Left colon (tissue), 2 donors: ENCODE measurements around the gene SSBP4. TPM values are rescaled to one million over a fixed set of nuclear protein-coding genes. Genes with fewer than 3 reads are reported as not detected.

Experiments
- ATAC-seq: fragments of 200-7000 bp; cut with Tn5 transposase; one replicate; pipeline ENCODE4 v1.9.1; 2020; ENCODE audit warnings: mild to moderate bottlenecking, moderate library complexity
- DNase-seq, 2 donors: peaks; one replicate each; pipeline ENCODE4 v3.0.0-alpha.2; 2020
- intact Hi-C, 2 donors: fragments of 100-400 bp; cut with DNase I in 1 of 2; cut with micrococcal nuclease in 1 of 2; formaldehyde crosslinking; loops; one replicate each; pipeline versions ENCODE4 v1.11.2 to v1.14.0; 2022; cut with DNase I, micrococcal nuclease
- total RNA-seq, 2 donors: library from RNA; stranded (reverse); fragmentation: NEBNext Ultra II Directional; extraction: Animal tissue kit (Norgen Biotek cat#: 25700); gene quantifications; one replicate each; pipeline ENCODE4 v1.2.1, GENCODE V29; 2021
- donor health status: DM: no; HTN: no; CAD: no.
- donor health status: DM: yes; HTN: yes; CAD: no.

SSBP4 gene
- total RNA-seq, 2 donors from 2014 or later, result 37.4 to 50.7 TPM

DNA sequence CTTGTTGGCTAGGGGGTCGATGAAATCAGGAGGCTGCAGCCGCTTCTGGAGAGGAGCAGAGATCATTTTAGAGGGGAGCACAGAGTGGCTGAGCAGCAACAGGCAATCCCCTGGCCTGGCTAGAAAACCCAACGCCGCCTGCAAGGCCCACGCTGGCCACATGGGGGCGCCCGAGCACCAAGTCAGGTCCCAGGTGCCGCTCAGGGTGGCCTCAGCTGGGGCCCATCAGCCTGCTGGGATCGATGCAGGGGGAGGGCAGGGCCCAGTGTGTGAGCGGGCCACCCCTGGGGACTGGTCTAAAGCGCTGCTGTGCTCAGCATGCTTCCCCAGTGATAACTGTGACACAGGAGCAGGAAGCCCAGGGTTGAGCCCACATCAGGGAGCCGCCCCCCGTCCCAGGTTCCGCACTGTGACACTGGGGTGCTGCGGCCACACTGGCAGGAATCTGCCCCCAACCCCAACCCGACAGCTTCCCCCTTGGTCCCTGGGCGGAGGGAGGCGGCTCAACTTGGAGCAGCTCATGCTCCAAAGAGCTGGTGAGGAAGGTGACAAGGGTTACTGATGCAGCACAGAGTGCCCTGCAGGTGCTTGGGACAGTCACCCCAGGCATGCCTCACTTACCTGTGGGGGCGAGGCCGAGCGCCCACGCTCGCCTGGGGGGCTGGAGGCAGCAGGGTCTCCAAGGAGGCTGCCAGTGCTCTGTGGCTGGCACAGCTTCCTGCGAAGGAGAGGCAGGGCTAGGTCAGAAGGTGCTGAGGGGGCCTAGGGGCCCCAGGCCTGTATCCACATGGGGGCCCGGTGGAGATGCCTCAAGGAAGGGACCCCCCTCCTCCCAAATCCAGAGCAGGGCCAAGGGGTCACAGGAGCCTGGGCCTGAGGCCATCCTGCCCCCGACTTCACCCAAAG, 32.0 kb downstream of the SSBP4 start:
- peak in 1 of 2 donors; percentile 90 for DNase-seq
- peak; percentile 80 for ATAC-seq
- intact Hi-C loops, result no loop called here

DNA sequence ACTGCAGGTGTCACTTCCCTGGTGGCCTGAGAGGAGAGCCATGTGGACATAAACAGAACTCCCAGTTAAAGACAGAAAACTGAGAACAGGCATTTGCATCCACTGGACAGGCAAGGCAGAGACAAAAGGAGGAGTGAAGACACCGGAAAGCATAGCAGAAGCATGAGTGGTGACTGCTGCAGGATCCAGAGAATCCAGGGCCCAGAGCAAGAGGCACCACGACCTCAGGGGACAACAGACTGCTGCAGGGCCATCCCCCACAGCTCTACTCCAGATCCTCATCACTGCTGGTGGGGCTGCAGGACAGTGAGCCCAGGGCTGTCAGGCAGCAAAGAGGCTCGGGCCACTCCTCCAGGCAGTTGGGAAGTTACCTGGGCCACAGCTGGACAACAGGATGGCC, 33.2 kb downstream of the SSBP4 start:
- no peak for DNase-seq
- intact Hi-C loops, result no loop called here
- no peak for ATAC-seq

- ATAC-seq (no peak), DNase-seq (no peak)
- intact Hi-C loops, result no loop called here
Measured at GRCh38 chr19:18453269-18454024, 34.2 kb downstream of the SSBP4 start.

- DNase-seq, result no peak
- no peak for ATAC-seq
- intact Hi-C loops, result no loop called here
Measured at GRCh38 chr19:18456279-18456678, 37.1 kb downstream of the SSBP4 start.

- DNase-seq (no peak), ATAC-seq (no peak)
- intact Hi-C loops, result no loop called here
Measured at GRCh38 chr19:18456974-18457373, 37.8 kb downstream of the SSBP4 start.

DNA sequence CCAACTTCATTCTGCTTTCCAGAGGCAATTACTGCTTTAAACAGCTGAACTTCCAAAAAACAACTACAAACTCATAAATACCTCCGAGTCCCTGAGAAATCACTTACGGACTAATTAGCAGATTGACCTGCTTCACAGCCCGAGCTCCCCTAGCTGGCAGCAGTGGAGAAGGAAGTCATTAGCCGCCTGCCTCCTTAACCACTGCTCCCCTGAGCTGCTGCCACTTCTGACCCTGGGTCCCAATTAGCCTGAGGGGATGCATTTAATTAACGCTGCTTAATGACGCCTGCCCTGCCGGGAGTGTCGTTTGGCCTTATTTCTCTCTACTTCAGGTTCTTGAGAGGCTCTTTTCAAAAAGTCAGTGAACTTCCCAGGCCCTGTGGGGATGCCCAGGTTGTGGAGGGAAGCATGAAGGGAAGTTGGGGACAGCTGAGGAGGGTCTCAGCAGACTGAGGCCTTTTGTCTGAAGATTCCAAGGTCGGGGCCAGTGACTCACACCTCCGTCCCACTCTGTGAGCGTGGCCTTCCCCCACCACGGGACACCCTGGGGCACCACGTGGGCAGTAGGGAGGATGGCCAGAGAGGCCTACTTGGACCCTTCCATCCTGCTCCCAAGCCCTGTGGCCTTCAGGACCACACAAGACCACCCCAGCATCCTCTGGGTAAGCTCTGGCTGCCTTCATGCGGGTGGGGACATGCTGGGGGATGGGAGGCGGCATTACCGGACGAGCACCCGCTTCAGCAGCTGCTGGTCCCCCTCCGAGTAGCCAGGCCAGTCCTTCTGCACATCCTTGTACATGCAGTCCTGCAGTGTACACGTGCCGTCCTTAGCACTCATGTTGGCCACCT, 38.5 kb downstream of the SSBP4 start:
- DNase-seq (peak in 1 of 2 donors; percentile 25), ATAC-seq (no peak)
- intact Hi-C loops, result no loop called here

DNA sequence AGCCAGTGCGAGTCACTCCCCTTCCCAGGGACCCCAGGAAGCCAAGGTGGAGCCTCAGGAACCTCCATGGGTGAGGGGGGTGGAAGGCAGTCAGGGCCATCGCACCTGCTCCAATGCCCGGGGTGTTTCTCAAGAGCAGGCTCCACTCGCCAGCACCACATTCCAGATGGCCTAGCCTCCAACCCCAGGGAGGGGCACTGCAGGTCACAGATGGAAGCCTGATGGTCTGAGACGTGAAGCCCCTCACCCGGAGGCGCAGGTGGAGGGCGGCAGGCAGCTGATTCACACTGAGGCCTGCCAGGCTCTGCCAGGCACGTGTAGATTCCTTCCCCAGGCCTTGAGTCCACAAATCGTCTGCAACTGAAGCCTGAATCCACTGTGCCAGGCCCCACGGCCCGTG, 41.7 kb downstream of the SSBP4 start:
- intact Hi-C loops, result loop anchor here in 1 of 2 donors (10.0 kb wide), 1 partner anchor 124 kb away; the partner anchor contains the start of gene REX1BD
- no peak for DNase-seq

GRCh38 chr19:18461471-18461870, 42.3 kb downstream of the SSBP4 start:
- ATAC-seq, result no peak

More for the DNA sequence above, 41.7 kb downstream of the SSBP4 start:
- ATAC-seq, result no peak

DNA sequence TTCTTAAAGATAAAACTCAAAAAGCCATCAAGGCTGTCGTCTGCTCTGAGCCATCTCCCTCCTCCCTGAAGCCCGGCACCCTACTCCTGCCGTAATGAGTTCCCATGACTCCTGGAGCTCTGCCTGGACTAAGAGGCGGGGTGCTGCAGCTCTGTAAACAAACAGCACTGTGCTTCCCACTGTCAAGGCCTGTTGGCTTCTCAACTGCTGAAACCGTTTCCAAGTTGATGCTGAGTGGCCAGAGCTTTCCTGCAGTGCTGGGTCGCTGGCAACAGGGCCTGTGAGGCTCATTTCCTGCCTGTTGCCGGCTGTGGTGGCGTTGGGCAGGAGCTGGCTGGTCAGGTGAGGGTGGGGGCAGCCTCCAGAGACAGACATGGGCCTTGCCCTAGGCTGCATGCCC, 45.4 kb downstream of the SSBP4 start:
- ATAC-seq, result peak; percentile 68
- intact Hi-C loops, result loop anchor here in 1 of 2 donors (10.0 kb wide), 1 partner anchor 120 kb away; the partner anchor contains the start of gene REX1BD
- peak; percentile 67 to 87 for DNase-seq

More at GRCh38 chr19:18461471-18461870, 42.3 kb downstream of the SSBP4 start:
- peak in 1 of 2 donors; percentile 27 for DNase-seq
- intact Hi-C loops, result loop anchor here in 1 of 2 donors (10.0 kb wide), 1 partner anchor 123 kb away; the partner anchor contains the start of gene REX1BD

- intact Hi-C loops, result loop anchor here in 1 of 2 donors (10.0 kb wide), 1 partner anchor 119 kb away; the partner anchor contains the start of gene REX1BD
- ATAC-seq, result no peak
- no peak for DNase-seq
Measured at GRCh38 chr19:18465214-18465963, 46.2 kb downstream of the SSBP4 start.

- no peak for ATAC-seq
- intact Hi-C loops, result loop anchor here in 1 of 2 donors (10.0 kb wide), 1 partner anchor 119 kb away; the partner anchor contains the start of gene REX1BD
- no peak for DNase-seq
Measured at GRCh38 chr19:18465964-18466339, 46.8 kb downstream of the SSBP4 start.

DNA sequence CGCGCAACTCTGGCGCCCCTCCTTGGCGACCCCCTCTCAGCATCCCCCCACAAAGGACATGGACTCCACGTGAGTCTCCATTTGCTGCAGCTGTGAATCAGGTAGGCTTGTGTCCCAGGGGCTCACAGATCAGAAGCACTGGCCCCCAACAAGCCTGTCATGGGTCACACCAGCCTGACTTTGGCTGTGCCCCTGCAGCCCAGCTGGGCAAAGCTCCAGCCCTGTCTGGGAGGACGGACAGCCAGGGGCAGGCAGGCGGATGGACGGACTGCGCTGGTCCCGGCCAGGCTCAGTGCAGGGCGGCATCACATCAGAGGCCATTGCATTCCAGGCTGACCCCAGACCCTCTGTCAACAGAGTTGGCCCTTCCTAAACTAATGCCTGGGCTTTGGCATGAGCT, 47.2 kb downstream of the SSBP4 start:
- DNase-seq (no peak), ATAC-seq (no peak)
- intact Hi-C loops, result loop anchor here in 1 of 2 donors (10.0 kb wide), 1 partner anchor 118 kb away; the partner anchor contains the start of gene REX1BD

DNA sequence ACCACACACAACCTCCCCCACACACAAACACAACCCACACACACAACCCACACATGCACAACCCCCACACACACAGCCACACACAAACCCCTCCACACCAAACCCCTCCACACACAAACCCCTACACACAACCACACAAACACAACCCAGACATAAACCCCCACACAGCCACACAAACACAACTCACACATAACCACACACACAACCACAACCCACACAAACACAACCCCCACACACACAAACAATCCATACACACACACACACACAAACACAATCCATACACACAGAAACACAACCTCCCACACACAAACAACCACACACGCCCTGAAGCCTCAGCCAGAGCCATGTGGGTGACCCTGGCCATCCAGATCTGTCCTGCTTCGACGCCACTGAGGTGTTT, 48.8 kb downstream of the SSBP4 start:
- intact Hi-C loops, result loop anchor here in 1 of 2 donors (10.0 kb wide), 1 partner anchor 117 kb away; the partner anchor contains the start of gene REX1BD
- no peak for DNase-seq
- ATAC-seq, result no peak

DNA sequence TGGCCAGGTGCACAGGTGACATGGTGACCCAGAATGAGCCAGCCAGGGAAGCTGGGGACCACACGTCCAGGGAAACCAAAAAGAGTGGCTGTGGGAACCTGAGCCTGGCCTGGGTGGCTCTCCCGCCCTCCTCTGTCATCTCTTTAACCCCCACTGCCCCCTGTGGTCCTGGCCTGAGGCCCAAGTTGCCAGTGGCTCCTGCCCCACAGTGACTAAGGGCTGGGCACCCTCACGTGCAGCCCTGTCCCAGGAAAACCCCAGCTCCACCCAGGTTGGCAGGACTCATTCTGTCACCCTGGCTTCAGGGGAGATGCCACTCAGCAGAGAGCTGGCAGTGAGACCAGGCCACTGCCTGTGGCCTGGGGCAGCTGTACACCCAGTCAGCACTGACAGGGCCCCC, 49.3 kb downstream of the SSBP4 start:
- DNase-seq (no peak), ATAC-seq (peak; percentile 6)
- intact Hi-C loops, result loop anchor here in 1 of 2 donors (10.0 kb wide), 1 partner anchor 116 kb away; the partner anchor contains the start of gene REX1BD

DNA sequence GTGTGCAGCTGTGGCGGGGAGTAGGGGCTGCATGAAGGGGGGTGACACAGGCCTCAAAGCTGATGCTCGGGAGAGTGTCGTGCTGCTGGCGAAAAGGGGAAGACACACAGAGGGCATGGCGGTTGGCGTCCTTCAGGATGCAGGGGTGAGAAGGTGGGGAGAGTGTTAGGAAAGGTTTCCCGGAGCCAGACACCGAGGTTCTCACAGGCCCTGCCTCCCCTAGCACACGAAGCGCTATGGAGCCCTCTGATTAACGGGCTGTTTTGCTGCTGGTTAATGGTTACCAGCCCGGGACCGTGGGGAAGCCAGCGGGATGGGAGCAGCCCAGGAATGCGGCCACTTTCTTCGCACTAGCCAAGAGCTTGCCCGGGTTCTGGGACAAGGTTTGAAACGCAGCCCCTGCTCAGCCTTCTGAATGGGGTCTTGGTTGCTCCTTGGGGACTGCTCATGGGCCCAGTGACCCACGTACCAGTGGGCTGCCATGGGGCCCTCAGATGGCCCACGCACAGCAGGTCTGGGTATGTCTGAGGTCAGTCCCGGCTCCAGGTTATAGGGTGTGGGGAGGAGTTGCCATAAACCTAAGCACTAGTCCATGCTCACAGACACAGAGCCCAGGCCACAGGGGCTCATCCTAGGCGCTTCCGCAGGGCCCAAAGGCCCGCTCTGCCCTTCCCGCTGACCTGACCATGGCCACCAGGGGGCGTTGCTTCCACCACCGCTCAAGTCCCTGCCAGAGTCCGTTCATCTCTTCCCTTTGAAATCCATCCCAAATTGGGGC, 50.1 kb downstream of the SSBP4 start:
- intact Hi-C loops, result loop anchor here in 1 of 2 donors (10.0 kb wide), 1 partner anchor 116 kb away; the partner anchor contains the start of gene REX1BD
- peak in 1 of 2 donors; percentile 79 for DNase-seq
- peak; percentile 65 for ATAC-seq

DNA sequence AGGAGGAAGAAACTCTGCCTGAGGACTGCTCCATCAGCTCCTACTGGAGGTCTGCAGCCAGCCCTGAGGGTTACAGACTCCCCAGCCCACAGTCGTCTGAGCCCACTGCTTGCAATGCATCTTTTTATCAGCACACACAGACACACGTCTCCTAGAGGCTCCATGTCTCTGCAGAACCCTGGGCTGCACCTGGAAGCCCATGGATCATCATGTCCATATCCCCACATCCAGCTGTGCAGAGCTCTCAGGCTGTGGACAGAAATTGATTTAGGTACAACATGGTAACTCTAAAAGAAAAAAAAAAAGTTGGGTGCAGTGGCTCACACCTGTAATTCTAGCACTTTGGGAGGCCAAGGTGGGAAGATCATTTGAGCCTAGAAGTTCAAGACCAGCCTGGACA, 51.6 kb downstream of the SSBP4 start:
- intact Hi-C loops, result no loop called here
- no peak for DNase-seq
- no peak for ATAC-seq
